Stimulated activated CD8-positive, alpha-beta memory T cell treated with anti-CD3 and anti-CD28 coated beads, Interleukin-7, amount 100 ng/mL, for 48 hours (primary cell): ENCODE results near the gene MAST4.

Experiments used
- DNase-seq, 2 donors: peaks; one replicate each; pipeline ENCODE4 v3.0.0-alpha.2; 2020; ENCODE audit warnings: low read depth in 1 of 2; ENCODE audit errors: extremely low read depth in 1 of 2

The MAST4 gene

GRCh38 chr5:66945389-66946349 lies 349.5 kb downstream of the MAST4 start:
- DNase-seq = peak in 1 of 2 donors; percentile 0

- DNase-seq = no peak
Measured at GRCh38 chr5:66947458-66947857, 351.3 kb downstream of the MAST4 start.

GRCh38 chr5:66949066-66949465 lies 352.9 kb downstream of the MAST4 start:
- DNase-seq = no peak

GRCh38 chr5:66952153-66952552 lies 356.0 kb downstream of the MAST4 start:
- no peak for DNase-seq

GRCh38 chr5:66956439-66956838 lies 360.2 kb downstream of the MAST4 start:
- DNase-seq = no peak

GRCh38 chr5:66958201-66958979 lies 362.2 kb downstream of the MAST4 start:
- DNase-seq = no peak

GRCh38 chr5:66958980-66959641 lies 362.9 kb downstream of the MAST4 start:
- no peak for DNase-seq

GRCh38 chr5:66959653-66960052 lies 363.5 kb downstream of the MAST4 start:
- no peak for DNase-seq

- no peak for DNase-seq
Measured at GRCh38 chr5:66960369-66961137, 364.4 kb downstream of the MAST4 start.

- DNase-seq = no peak
Measured at GRCh38 chr5:66963559-66963971, 367.4 kb downstream of the MAST4 start.

GRCh38 chr5:66966439-66966838 lies 370.2 kb downstream of the MAST4 start:
- DNase-seq = no peak

- DNase-seq = no peak
Measured at GRCh38 chr5:66967102-66967501, 370.9 kb downstream of the MAST4 start.

GRCh38 chr5:66967826-66968262 lies 371.7 kb downstream of the MAST4 start:
- no peak for DNase-seq

GRCh38 chr5:66969484-66969883 lies 373.3 kb downstream of the MAST4 start:
- no peak for DNase-seq

GRCh38 chr5:66969963-66970362 lies 373.8 kb downstream of the MAST4 start:
- DNase-seq = no peak

- DNase-seq = no peak
Measured at GRCh38 chr5:66972004-66972403, 375.8 kb downstream of the MAST4 start.

- no peak for DNase-seq
Measured at GRCh38 chr5:66974256-66974655, 378.1 kb downstream of the MAST4 start.

GRCh38 chr5:66976108-66976507 lies 379.9 kb downstream of the MAST4 start:
- no peak for DNase-seq

GRCh38 chr5:66979738-66980137 lies 383.5 kb downstream of the MAST4 start:
- DNase-seq = no peak

GRCh38 chr5:66981266-66982055 lies 385.3 kb downstream of the MAST4 start:
- no peak for DNase-seq
